GM12878 (cell line): ENCODE data around the gene IFI6.

Experiments
- CHD1 ChIP-seq: IDR thresholded peaks from 2 replicates; pipeline ENCODE4 v1.6.1; 2012; ENCODE audit warnings: low read depth, low read length, improper control_type of control experiment
- EP300 ChIP-seq, 2 experiments: fragments of 150-350 bp in 1 of 2; IDR thresholded peaks; 2 replicates each; pipeline ENCODE4 v1.6.1; 2011 to 2012; ENCODE audit warnings: low read depth in 2 of 2, low read length in 2 of 2, borderline replicate concordance in 1 of 2, improper control_type of control experiment in 1 of 2, inconsistent platforms in 1 of 2; ENCODE audit not compliant: control insufficient read depth in 1 of 2
- FOXK2 ChIP-seq: fragments of 450-650 bp; IDR thresholded peaks from 2 replicates; pipeline ENCODE4 v1.6.1; 2017; ENCODE audit warnings: mild to moderate bottlenecking, moderate library complexity
- HDAC2 ChIP-seq: fragments of 200-600 bp; sonication (generic); IDR thresholded peaks from 2 replicates; pipeline ENCODE4 v1.6.1; 2017
- IKZF1 ChIP-seq: fragments of 450-650 bp; conservative IDR thresholded peaks from 2 replicates; pipeline ENCODE4 v1.6.1; 2017; ENCODE audit warnings: antibody characterized with exemption, mild to moderate bottlenecking
- JUND ChIP-seq: IDR thresholded peaks from 2 replicates; pipeline ENCODE4 v1.6.1; 2012; ENCODE audit warnings: low read depth, mild to moderate bottlenecking, low read length, improper control_type of control experiment, moderate library complexity
- POLR2A ChIP-seq: IDR thresholded peaks from 2 replicates; pipeline ENCODE4 v1.6.1; 2011; ENCODE audit warnings: low read depth, mild to moderate bottlenecking, low read length
- POLR2AphosphoS5 ChIP-seq: IDR thresholded peaks from 2 replicates; pipeline ENCODE4 v1.6.1; 2011; ENCODE audit warnings: mild to moderate bottlenecking, low read length, inconsistent platforms
- SMAD5 ChIP-seq: IDR thresholded peaks from 2 replicates; pipeline ENCODE4 v1.6.1; 2016; ENCODE audit warnings: antibody characterized with exemption, low read depth
- SMC3 ChIP-seq: IDR thresholded peaks from 2 replicates; pipeline ENCODE4 v1.6.1; 2011; ENCODE audit warnings: low read length, improper control_type of control experiment, borderline replicate concordance
- TF ChIP-seq, protein P1 (sequence below), 3 experiments: IDR thresholded peaks in 2 of 3; conservative IDR thresholded peaks in 1 of 3; 2 replicates each; pipeline ENCODE4 v1.5.1; 2011; ENCODE audit warnings: low read depth in 3 of 3, low read length in 3 of 3, mild to moderate bottlenecking in 3 of 3, control low read depth in 2 of 3, moderate library complexity in 2 of 3, inconsistent platforms in 1 of 3, mixed read lengths in 1 of 3; ENCODE audit not compliant: control insufficient read depth in 2 of 3, insufficient read depth in 1 of 3; ENCODE audit errors: extremely low read depth in 1 of 3
- TF ChIP-seq, protein P2 (sequence below): fragments of 450-650 bp; formaldehyde crosslinking; IDR thresholded peaks from 2 replicates; pipeline ENCODE4 v1.4.0; 2020; ENCODE audit warnings: mild to moderate bottlenecking, moderate library complexity
- TF ChIP-seq, protein P3 (sequence below): IDR thresholded peaks from 2 replicates; pipeline ENCODE4 v1.6.1; 2012; ENCODE audit warnings: mild to moderate bottlenecking, low read depth, low read length
- TF ChIP-seq, protein P4 (sequence below): fragments of 450-650 bp; IDR thresholded peaks from 2 replicates; pipeline ENCODE4 v1.6.1; 2016; ENCODE audit warnings: mild to moderate bottlenecking

DNA sequence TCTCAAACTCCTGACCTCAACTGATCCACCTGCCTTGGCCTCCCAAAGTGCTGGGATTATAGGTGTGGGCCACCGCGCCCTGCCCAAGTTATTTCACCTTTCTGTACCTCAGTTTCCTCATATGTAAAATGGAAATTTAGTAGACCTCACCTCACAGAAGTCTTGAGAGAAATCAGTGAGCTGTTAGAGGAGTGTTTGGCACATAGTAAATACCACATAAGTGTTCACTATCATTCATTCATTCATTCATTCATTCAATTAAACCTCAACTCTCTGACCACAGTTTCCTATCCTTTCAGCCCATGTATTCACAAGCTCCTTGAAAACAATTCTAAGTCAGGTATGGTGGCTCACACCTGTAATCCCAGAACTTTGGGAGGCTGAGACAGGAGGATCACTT lies 33.2 kb downstream of the IFI6 start:
- TF ChIP-seq, protein P1, sequence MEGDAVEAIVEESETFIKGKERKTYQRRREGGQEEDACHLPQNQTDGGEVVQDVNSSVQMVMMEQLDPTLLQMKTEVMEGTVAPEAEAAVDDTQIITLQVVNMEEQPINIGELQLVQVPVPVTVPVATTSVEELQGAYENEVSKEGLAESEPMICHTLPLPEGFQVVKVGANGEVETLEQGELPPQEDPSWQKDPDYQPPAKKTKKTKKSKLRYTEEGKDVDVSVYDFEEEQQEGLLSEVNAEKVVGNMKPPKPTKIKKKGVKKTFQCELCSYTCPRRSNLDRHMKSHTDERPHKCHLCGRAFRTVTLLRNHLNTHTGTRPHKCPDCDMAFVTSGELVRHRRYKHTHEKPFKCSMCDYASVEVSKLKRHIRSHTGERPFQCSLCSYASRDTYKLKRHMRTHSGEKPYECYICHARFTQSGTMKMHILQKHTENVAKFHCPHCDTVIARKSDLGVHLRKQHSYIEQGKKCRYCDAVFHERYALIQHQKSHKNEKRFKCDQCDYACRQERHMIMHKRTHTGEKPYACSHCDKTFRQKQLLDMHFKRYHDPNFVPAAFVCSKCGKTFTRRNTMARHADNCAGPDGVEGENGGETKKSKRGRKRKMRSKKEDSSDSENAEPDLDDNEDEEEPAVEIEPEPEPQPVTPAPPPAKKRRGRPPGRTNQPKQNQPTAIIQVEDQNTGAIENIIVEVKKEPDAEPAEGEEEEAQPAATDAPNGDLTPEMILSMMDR (IDR thresholded peaks at IDR 0.05 in 2 of 3, conservative IDR thresholded peaks at IDR 0.05 in 1 of 3; ENCODE audit: control insufficient read depth in 2 of 3, extremely low read depth in 1 of 3, insufficient read depth in 1 of 3, low read depth in 3 of 3, low read length in 3 of 3): no peak
- TF ChIP-seq POLR2AphosphoS5 (no peak), HDAC2 (no peak), JUND (no peak), POLR2A (no peak), IKZF1 (no peak), CHD1 (no peak), SMC3 (no peak), SMAD5 (no peak), EP300 (IDR thresholded peaks at IDR 0.05; ENCODE audit: borderline replicate concordance in 1 of 2, control insufficient read depth in 1 of 2, low read depth in 2 of 2, low read length in 2 of 2) (no peak), FOXK2 (no peak)
- TF ChIP-seq, protein P2, sequence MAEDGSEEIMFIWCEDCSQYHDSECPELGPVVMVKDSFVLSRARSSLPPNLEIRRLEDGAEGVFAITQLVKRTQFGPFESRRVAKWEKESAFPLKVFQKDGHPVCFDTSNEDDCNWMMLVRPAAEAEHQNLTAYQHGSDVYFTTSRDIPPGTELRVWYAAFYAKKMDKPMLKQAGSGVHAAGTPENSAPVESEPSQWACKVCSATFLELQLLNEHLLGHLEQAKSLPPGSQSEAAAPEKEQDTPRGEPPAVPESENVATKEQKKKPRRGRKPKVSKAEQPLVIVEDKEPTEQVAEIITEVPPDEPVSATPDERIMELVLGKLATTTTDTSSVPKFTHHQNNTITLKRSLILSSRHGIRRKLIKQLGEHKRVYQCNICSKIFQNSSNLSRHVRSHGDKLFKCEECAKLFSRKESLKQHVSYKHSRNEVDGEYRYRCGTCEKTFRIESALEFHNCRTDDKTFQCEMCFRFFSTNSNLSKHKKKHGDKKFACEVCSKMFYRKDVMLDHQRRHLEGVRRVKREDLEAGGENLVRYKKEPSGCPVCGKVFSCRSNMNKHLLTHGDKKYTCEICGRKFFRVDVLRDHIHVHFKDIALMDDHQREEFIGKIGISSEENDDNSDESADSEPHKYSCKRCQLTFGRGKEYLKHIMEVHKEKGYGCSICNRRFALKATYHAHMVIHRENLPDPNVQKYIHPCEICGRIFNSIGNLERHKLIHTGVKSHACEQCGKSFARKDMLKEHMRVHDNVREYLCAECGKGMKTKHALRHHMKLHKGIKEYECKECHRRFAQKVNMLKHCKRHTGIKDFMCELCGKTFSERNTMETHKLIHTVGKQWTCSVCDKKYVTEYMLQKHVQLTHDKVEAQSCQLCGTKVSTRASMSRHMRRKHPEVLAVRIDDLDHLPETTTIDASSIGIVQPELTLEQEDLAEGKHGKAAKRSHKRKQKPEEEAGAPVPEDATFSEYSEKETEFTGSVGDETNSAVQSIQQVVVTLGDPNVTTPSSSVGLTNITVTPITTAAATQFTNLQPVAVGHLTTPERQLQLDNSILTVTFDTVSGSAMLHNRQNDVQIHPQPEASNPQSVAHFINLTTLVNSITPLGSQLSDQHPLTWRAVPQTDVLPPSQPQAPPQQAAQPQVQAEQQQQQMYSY (CRISPR knock-in tag): no peak
- TF ChIP-seq, protein P3, sequence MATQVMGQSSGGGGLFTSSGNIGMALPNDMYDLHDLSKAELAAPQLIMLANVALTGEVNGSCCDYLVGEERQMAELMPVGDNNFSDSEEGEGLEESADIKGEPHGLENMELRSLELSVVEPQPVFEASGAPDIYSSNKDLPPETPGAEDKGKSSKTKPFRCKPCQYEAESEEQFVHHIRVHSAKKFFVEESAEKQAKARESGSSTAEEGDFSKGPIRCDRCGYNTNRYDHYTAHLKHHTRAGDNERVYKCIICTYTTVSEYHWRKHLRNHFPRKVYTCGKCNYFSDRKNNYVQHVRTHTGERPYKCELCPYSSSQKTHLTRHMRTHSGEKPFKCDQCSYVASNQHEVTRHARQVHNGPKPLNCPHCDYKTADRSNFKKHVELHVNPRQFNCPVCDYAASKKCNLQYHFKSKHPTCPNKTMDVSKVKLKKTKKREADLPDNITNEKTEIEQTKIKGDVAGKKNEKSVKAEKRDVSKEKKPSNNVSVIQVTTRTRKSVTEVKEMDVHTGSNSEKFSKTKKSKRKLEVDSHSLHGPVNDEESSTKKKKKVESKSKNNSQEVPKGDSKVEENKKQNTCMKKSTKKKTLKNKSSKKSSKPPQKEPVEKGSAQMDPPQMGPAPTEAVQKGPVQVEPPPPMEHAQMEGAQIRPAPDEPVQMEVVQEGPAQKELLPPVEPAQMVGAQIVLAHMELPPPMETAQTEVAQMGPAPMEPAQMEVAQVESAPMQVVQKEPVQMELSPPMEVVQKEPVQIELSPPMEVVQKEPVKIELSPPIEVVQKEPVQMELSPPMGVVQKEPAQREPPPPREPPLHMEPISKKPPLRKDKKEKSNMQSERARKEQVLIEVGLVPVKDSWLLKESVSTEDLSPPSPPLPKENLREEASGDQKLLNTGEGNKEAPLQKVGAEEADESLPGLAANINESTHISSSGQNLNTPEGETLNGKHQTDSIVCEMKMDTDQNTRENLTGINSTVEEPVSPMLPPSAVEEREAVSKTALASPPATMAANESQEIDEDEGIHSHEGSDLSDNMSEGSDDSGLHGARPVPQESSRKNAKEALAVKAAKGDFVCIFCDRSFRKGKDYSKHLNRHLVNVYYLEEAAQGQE: no peak
- TF ChIP-seq, protein P4, sequence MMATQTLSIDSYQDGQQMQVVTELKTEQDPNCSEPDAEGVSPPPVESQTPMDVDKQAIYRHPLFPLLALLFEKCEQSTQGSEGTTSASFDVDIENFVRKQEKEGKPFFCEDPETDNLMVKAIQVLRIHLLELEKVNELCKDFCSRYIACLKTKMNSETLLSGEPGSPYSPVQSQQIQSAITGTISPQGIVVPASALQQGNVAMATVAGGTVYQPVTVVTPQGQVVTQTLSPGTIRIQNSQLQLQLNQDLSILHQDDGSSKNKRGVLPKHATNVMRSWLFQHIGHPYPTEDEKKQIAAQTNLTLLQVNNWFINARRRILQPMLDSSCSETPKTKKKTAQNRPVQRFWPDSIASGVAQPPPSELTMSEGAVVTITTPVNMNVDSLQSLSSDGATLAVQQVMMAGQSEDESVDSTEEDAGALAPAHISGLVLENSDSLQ: no peak
